Brain microvascular endothelial cell (primary cell): ENCODE measurements around the gene ANKHD1.

Experiments used
- DNase-seq: peaks from one replicate; pipeline ENCODE4 v3.0.0-alpha.2; 2020
- H3K27ac ChIP-seq: fragments of 250-450 bp; sonication (Bioruptor Pico); 2 replicates; pipeline ENCODE4 v1.5.1; 2020; ENCODE audit warnings: mild to moderate bottlenecking, moderate library complexity
- H3K27me3 ChIP-seq: fragments of 250-450 bp; sonication (Bioruptor Pico); replicated peaks from 2 replicates; pipeline ENCODE4 v1.5.1; 2020; ENCODE audit warnings: mild to moderate bottlenecking
- H3K36me3 ChIP-seq: fragments of 250-450 bp; sonication (Bioruptor Pico); replicated peaks from 2 replicates; pipeline ENCODE4 v1.5.1; 2020; ENCODE audit warnings: mild to moderate bottlenecking
- H3K4me3 ChIP-seq: 2 replicates; pipeline ENCODE4 v1.5.1; 2011; ENCODE audit warnings: low read depth, mild to moderate bottlenecking, control low read depth, low read length, moderate library complexity
- in situ Hi-C: cut with HindIII; loops from 2 replicates; pipeline ENCODE4 v1.10.0; 2017; ENCODE audit warnings: low sequenced_read_pairs, low pct_ligation_motif_present
- TF ChIP-seq, protein P1 (sequence below): IDR thresholded peaks from 2 replicates; pipeline ENCODE4 v1.5.1; 2011; ENCODE audit warnings: low read depth, mild to moderate bottlenecking, moderate library complexity, low read length, control low read depth, inconsistent platforms; ENCODE audit errors: missing control alignments

ANKHD1 gene

DNA sequence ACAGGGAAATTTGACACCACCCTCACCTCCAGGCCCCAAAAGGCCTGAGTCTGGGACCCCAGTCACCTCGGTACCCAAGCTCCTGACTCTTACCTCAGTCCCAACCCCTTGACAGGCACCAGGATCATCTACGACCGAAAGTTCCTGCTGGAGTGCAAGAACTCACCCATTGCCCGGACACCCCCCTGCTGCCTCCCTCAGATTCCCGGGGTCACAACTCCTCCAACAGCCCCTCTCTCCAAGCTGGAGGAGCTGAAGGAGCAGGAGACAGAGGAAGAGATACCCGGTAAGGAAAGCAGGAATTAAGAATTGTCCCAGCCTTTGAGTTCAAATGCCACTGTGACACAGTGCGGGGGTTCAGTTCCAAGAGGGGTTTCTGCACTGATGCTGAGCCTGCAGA, 147.2 kb downstream of the ANKHD1 start:
- no peak for DNase-seq
- Histone ChIP-seq H3K36me3 (peaks cover 33% of the 10 kb centered on the region), H3K4me3 (no peak overlapping the region), H3K27me3 (no peaks in the 10 kb centered on the region), H3K27ac (no peak overlapping the region)
- TF ChIP-seq, protein P1, sequence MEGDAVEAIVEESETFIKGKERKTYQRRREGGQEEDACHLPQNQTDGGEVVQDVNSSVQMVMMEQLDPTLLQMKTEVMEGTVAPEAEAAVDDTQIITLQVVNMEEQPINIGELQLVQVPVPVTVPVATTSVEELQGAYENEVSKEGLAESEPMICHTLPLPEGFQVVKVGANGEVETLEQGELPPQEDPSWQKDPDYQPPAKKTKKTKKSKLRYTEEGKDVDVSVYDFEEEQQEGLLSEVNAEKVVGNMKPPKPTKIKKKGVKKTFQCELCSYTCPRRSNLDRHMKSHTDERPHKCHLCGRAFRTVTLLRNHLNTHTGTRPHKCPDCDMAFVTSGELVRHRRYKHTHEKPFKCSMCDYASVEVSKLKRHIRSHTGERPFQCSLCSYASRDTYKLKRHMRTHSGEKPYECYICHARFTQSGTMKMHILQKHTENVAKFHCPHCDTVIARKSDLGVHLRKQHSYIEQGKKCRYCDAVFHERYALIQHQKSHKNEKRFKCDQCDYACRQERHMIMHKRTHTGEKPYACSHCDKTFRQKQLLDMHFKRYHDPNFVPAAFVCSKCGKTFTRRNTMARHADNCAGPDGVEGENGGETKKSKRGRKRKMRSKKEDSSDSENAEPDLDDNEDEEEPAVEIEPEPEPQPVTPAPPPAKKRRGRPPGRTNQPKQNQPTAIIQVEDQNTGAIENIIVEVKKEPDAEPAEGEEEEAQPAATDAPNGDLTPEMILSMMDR, result no peak
- in situ Hi-C loops, result no loop called here

DNA sequence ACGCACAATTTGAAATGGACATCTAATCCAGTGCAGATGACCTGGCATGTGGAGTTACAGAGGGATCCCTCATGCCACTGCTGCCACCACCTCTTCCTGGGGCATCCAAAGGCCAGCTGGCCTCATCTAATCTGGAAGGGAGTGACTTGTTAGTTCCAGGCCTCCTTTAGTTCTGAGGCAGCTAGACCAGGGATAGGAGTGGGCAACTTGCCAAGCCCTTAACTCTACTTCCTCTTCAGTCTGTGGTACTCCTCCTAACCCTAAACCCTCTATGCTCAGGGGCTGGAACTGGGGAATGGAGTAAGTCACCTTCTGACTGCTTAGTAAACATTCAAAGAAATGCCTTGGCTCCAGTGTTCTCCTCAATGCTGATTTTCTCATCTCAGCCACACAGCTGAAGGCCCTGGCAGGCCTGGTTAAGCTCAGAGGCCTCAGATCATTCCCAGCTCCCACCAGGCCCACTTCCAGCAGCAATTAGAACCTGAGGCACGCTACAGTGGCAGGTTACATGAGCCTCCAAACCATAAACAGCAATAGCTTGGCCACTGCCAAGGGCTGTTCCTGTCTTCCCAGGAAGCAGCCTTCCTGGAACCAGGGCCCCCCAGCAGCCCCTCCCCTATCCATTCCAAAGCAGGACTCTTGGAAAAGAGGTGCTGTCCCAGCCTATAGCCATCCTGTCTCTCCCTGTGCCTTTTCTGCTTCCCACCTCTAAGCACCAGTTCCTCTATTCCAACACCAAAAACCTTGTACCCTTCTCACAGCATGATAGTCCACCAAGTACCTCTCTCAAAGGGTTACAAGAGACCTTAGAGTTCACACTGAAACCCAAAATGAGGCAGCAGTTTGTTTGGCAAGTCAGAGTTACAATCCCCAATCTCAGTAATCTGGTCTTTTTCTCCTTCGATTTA, 147.9 kb downstream of the ANKHD1 start:
- in situ Hi-C loops, result no loop called here
- peak; percentile 11 for DNase-seq
- no peak overlapping the region for H3K27ac ChIP-seq
- H3K36me3 ChIP-seq, result peaks cover 35% of the 10 kb centered on the region
- no peaks in the 10 kb centered on the region for H3K27me3 ChIP-seq
- TF ChIP-seq, protein P1, result no peak
- no peak overlapping the region for H3K4me3 ChIP-seq

DNA sequence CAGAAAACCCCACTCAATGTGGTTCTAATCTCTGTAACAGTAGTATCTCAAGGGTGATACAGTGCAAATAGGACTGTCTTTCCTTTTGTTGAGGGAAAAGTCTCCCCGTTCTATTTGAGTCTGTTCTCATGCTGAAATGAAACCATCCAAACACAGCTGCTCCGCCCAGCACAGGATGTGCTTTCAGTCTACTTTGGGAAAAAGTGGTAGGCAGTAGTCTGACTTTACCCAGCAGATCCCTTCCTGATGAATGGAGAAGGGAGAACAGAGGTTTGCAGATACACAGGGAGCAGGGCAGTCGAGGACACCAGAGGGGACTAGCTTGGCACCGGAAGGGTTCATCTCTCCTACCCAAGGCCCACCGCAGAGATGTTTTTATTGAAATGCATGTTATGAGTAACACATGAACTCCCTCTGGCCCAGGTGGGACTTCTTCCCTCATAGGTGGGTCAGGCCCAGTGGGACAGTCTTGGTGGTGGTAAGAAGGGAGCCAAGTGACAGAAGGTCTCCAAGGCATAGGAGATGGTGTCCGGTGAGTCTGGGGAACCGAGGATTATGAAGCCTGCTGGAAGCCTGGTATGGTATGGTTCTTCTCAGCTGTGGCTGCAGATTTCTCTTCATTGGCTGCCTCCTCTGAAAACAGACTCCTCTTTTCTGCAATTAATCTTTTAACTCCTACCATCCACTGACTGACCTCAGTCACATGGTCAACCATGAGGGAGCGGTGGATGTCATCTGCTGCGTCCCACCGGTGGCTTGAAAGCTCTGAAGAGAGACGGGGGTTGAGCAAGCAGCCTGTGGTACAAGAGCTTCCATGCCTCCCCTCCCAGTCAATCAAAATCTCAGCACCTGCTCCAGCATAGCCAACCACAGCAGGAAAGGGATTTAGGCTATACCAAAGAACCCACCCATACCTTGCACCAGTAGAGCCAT, 148.8 kb downstream of the ANKHD1 start:
- no peaks in the 10 kb centered on the region for H3K27me3 ChIP-seq
- no peak overlapping the region for H3K27ac ChIP-seq
- no peak for DNase-seq
- peaks cover 35% of the 10 kb centered on the region for H3K36me3 ChIP-seq
- TF ChIP-seq, protein P1, result no peak
- H3K4me3 ChIP-seq, result no peak overlapping the region
- in situ Hi-C loops, result no loop called here

DNA sequence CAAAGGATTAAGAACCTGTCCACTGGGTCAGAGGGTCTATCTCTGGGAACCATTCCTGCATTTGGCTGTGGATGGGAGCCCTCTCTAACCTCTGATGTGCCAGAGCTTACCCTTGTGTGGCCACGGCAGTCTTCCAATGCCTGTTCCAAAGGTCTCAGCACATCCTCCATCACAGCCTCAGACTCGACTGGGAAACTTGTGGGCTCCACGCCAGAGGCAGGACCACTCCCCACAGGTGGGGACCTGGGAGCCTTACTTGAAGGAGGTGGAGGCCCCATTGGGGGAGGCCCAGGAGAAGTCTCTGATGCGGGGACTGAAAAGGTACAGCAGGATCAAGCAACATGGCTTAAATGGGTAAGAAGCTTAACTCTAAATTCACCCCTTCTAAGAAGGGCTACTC, 150.2 kb downstream of the ANKHD1 start:
- in situ Hi-C loops, result no loop called here
- no peak for DNase-seq
- Histone ChIP-seq H3K27ac (no peak overlapping the region), H3K27me3 (no peaks in the 10 kb centered on the region), H3K4me3 (no peak overlapping the region), H3K36me3 (peaks cover 35% of the 10 kb centered on the region)
- TF ChIP-seq, protein P1, result no peak

DNA sequence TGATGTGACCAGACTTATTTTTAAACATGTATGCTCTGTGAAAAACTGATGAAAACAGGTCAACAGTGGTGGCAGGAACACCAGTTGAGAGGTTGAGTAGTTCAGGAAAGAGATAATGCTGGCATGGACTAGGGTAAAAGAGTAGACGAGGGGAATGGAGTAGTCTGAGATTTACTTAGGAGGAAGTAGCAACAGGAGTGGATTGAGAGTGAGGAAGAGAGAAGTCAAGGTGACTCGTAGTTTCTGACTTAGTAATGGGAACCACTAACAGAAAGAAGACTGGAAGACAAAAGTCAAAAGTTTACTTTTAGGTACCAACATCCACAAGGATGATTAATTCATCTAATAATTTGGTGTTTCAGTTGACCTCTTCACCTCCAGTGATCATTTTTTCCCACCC, 152.0 kb downstream of the ANKHD1 start:
- TF ChIP-seq, protein P1, result no peak
- H3K4me3 ChIP-seq, result no peak overlapping the region
- DNase-seq, result no peak

More for the DNA sequence above, 152.0 kb downstream of the ANKHD1 start:
- Histone ChIP-seq H3K27me3 (no peaks in the 10 kb centered on the region), H3K36me3 (peaks cover 35% of the 10 kb centered on the region), H3K27ac (no peak overlapping the region)
- in situ Hi-C loops, result no loop called here
